Left ventricle myocardium inferior (tissue), 1 donor: ENCODE measurements around the gene CDC42BPB. TPM values are rescaled to one million over a fixed set of nuclear protein-coding genes. Genes with fewer than 3 reads are reported as not detected.

Experiments used
- DNase-seq: peaks from one replicate; pipeline ENCODE4 v3.0.0-alpha.2; 2020
- H3K27ac ChIP-seq: fragments of 200-600 bp; replicated peaks from 2 replicates; pipeline ENCODE4 v1.8.0; 2021
- H3K27me3 ChIP-seq: fragments of 200-600 bp; 2 replicates; pipeline ENCODE4 v1.8.0; 2021; ENCODE audit warnings: low read depth
- H3K36me3 ChIP-seq: fragments of 200-600 bp; 2 replicates; pipeline ENCODE4 v1.8.0; 2021
- H3K4me1 ChIP-seq: fragments of 200-600 bp; 2 replicates; pipeline ENCODE4 v1.8.0; 2021
- H3K4me3 ChIP-seq: fragments of 200-600 bp; 2 replicates; pipeline ENCODE4 v1.8.0; 2021; ENCODE audit warnings: mild to moderate bottlenecking, moderate library complexity
- H3K9me3 ChIP-seq: fragments of 200-600 bp; replicated peaks from 2 replicates; pipeline ENCODE4 v1.8.0; 2021
- CTCF ChIP-seq: fragments of 200-600 bp; IDR thresholded peaks from 2 replicates; pipeline ENCODE4 v1.8.0; 2021; ENCODE audit warnings: antibody characterized with exemption, mild to moderate bottlenecking, borderline replicate concordance
- intact Hi-C: fragments of 100-400 bp; cut with micrococcal nuclease; formaldehyde crosslinking; loops from one replicate; pipeline ENCODE4 v1.11.0; 2022
- total RNA-seq: library from RNA; stranded (reverse); fragmentation: NEBNext Ultra II Directional; extraction: Animal tissue kit (Norgen Biotek cat#: 25700); gene quantifications from one replicate; pipeline ENCODE4 v1.2.1, GENCODE V29; 2021
- donor health status: DM: no; HTN: yes; CAD: no; lungs with severe emphysema.

Gene CDC42BPB
- total RNA-seq, 1 donor from 2014 or later = 67.1 TPM

- DNase-seq = no peak
- peaks cover 56% of the 10 kb centered on the region for H3K36me3 ChIP-seq
- H3K4me1 ChIP-seq = peaks cover 40% of the 10 kb centered on the region
- H3K27ac ChIP-seq = peak overlapping the region; percentile 20
- intact Hi-C loops = no loop called here
- no peaks in the 10 kb centered on the region for H3K27me3 ChIP-seq
- H3K4me3 ChIP-seq = no peak overlapping the region
- TF ChIP-seq CTCF = no peak
- H3K9me3 ChIP-seq = no peaks in the 10 kb centered on the region
Measured at GRCh38 chr14:103008126-103008525, 49.2 kb downstream of the CDC42BPB start.

GRCh38 chr14:103007555-103007954 is 49.8 kb downstream of the CDC42BPB start:
- Histone ChIP-seq H3K27ac (peak overlapping the region; percentile 20), H3K9me3 (no peaks in the 10 kb centered on the region), H3K4me3 (no peak overlapping the region), H3K27me3 (no peaks in the 10 kb centered on the region), H3K36me3 (peaks cover 61% of the 10 kb centered on the region), H3K4me1 (peaks cover 40% of the 10 kb centered on the region)
- peak; percentile 32 for DNase-seq
- TF ChIP-seq CTCF = no peak
- intact Hi-C loops = no loop called here

DNA sequence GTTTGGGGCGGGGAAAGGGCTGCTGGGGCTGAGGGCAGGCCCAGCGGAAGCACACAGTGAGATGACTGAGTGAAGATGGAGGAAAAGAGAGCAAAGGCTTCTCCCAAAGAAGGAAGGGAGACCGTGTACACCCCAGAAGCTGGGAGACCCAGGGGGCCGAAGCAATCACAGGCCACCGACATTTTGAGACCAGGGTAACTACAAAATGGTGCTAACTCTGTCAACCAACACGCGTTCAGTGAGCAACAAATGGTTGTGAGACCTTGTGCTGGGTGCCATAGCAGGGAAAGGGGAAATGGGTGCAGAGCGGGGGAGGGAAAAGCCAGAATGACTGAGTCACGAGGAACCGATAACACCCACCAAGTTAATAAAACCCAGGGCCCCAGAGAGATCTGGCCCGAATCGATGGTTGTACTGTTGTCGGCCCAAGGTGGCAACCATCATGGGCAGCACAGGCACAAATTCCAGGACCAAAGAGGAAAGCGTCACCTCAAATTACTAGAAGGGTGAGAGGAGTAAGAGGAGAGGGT is 50.3 kb downstream of the CDC42BPB start:
- no peaks in the 10 kb centered on the region for H3K27me3 ChIP-seq
- no peak for DNase-seq
- intact Hi-C loops = no loop called here
- peaks cover 66% of the 10 kb centered on the region for H3K36me3 ChIP-seq
- peak overlapping the region; percentile 1 for H3K27ac ChIP-seq
- H3K9me3 ChIP-seq = no peaks in the 10 kb centered on the region
- TF ChIP-seq CTCF = no peak
- H3K4me1 ChIP-seq = peaks cover 40% of the 10 kb centered on the region
- no peak overlapping the region for H3K4me3 ChIP-seq

- no peak for DNase-seq
- Histone ChIP-seq H3K4me3 (no peak overlapping the region), H3K27me3 (no peaks in the 10 kb centered on the region), H3K27ac (no peak overlapping the region), H3K4me1 (peaks cover 40% of the 10 kb centered on the region), H3K36me3 (peaks cover 71% of the 10 kb centered on the region), H3K9me3 (no peaks in the 10 kb centered on the region)
- intact Hi-C loops = no loop called here
- TF ChIP-seq CTCF = no peak
Measured at GRCh38 chr14:103006106-103006505, 51.2 kb downstream of the CDC42BPB start.

DNA sequence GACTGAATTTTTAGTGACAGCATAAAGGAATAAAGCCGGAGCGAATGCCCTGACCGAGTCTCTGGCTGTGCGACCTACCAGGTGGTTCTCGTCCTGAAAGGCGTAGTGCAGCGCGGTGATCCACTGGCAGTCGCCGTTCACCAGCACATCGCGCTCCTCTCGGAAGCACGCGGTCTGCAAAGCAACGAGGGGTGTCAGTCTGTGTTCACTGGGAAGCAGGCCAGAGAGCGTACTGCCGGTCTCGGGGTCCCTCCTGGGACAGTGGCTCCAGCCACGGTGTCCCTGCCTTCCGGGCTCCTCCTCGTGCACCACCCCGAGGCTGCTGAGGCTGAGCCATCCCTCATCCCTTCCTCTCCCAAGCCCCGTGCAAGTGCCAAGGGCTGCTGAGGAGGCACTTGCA is 53.5 kb downstream of the CDC42BPB start:
- intact Hi-C loops = no loop called here
- peaks cover 31% of the 10 kb centered on the region for H3K4me1 ChIP-seq
- TF ChIP-seq CTCF = no peak

GRCh38 chr14:103003351-103003615 is 54.1 kb downstream of the CDC42BPB start:
- intact Hi-C loops = no loop called here
- Histone ChIP-seq H3K36me3 (peaks cover 81% of the 10 kb centered on the region), H3K4me3 (no peak overlapping the region), H3K9me3 (no peaks in the 10 kb centered on the region), H3K27me3 (no peaks in the 10 kb centered on the region), H3K4me1 (peaks cover 25% of the 10 kb centered on the region), H3K27ac (no peak overlapping the region)
- no peak for DNase-seq
- no peak for TF ChIP-seq CTCF

More for the DNA sequence above, 53.5 kb downstream of the CDC42BPB start:
- no peak for DNase-seq
- H3K27me3 ChIP-seq = no peaks in the 10 kb centered on the region
- no peaks in the 10 kb centered on the region for H3K9me3 ChIP-seq
- H3K4me3 ChIP-seq = no peak overlapping the region
- H3K27ac ChIP-seq = no peak overlapping the region
- H3K36me3 ChIP-seq = peaks cover 77% of the 10 kb centered on the region
